Sigmoid colon (tissue), 4 donors: ENCODE data around the gene TMEM179.

ENCODE experiments used
- CTCF ChIP-seq, 4 experiments: fragments of 450-650 bp in 3 of 4; fragments of 200-600 bp in 1 of 4; IDR thresholded peaks; one replicate each; pipeline ENCODE4 v1.5.1; 2016 to 2019; ENCODE audit warnings: antibody characterized with exemption in 4 of 4, mild to moderate bottlenecking in 3 of 4, moderate library complexity in 2 of 4
- EP300 ChIP-seq, 4 donors: sonication (generic); formaldehyde crosslinking; IDR thresholded peaks; one replicate each; pipeline ENCODE4 v1.6.1; 2017; ENCODE audit warnings: antibody characterized with exemption in 4 of 4
- POLR2A ChIP-seq, 2 donors: fragments of 450-650 bp; IDR thresholded peaks; one replicate each; pipeline ENCODE4 v1.6.1; 2016; ENCODE audit warnings: antibody characterized with exemption in 2 of 2, mild to moderate bottlenecking in 2 of 2, moderate library complexity in 2 of 2
- POLR2AphosphoS5 ChIP-seq, 4 donors: sonication (generic); formaldehyde crosslinking; IDR thresholded peaks; one replicate each; pipeline ENCODE4 v1.6.1; 2017; ENCODE audit warnings: antibody characterized with exemption in 4 of 4

DNA sequence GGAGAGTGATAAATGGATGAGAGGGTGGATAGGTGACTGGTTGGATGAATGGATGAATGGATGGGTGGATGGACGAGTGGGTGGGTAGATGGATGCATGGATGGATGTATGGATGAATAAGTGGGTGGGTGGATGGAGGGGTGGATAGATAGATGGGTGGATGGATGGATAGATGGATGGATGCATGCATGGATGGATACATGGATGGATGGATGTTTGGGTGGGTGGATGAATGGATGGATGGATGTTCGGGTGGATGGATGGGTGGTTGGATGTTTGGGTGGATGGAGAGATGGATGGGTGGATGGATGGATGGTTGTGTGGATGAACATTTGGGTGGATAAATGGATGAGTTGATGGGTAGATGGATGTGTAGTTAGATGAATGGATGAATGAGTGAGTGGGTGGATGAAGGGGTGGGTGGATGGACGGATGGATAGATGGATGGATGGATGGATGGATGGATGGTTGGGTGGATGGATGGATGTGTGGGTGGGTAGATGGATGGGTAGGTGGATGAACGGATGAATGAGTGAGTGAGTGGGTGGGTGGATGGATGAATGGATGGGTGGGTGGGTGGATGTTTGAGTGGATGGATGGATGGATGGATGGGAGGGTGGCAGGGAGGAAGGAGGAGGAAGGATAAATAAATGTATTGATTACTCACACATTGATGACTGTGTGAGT lies 9.7 kb upstream of the TMEM179 start:
- TF ChIP-seq CTCF (IDR thresholded peaks at IDR 0.05) (no peak), EP300 (IDR thresholded peaks at IDR 0.05) (no peak), POLR2A (IDR thresholded peaks at IDR 0.05) (no peak), POLR2AphosphoS5 (IDR thresholded peaks at IDR 0.05) (no peak)
